ENCODE measurements around the gene ZDHHC16.
"Not testable (repeated sequence)": the region's sequence is repeated elsewhere in the genome, so short reads cannot be mapped to it uniquely, and the experiment has no call there.

The ZDHHC16 gene

GRCh38 chr10:97445722-97446639 lies at the start of gene ZDHHC16, which contains the start of gene EXOSC1:
TSS of gene ZDHHC16 (plus strand) at chr10:97446175. CDS start at chr10:97451676, 5,501 bp downstream.
TSS of gene EXOSC1 (minus strand) at chr10:97446006. CDS start at chr10:97445985, 21 bp downstream.
- peak; percentile 97 for DNase-seq

GRCh38 chr10:97399843-97400545 lies 46.0 kb upstream of the ZDHHC16 start:
- peak; percentile 76 for DNase-seq

GRCh38 chr10:97400665-97401454 lies 45.1 kb upstream of the ZDHHC16 start, which contains the start of gene RRP12:
TSS of gene RRP12 (minus strand) at chr10:97401340. CDS start at chr10:97401231, 109 bp downstream.
- DNase-seq, result peak; percentile 90

- no peak for DNase-seq
These were observed 44.5 kb upstream of the ZDHHC16 start for GRCh38 chr10:97401455-97401919.

GRCh38 chr10:97404044-97404443 lies 41.9 kb upstream of the ZDHHC16 start:
- DNase-seq, result no peak

GRCh38 chr10:97406064-97406463 lies 39.9 kb upstream of the ZDHHC16 start:
- no peak for DNase-seq

GRCh38 chr10:97406483-97406882 lies 39.5 kb upstream of the ZDHHC16 start:
- DNase-seq, result not testable (repeated sequence)

- peak; percentile 86 for DNase-seq
These were observed 38.6 kb upstream of the ZDHHC16 start for GRCh38 chr10:97407211-97407951.

GRCh38 chr10:97407952-97408248 lies 38.1 kb upstream of the ZDHHC16 start:
- no peak for DNase-seq

GRCh38 chr10:97408496-97408992 lies 37.4 kb upstream of the ZDHHC16 start:
- no peak for DNase-seq

GRCh38 chr10:97411406-97411805 lies 34.6 kb upstream of the ZDHHC16 start:
- DNase-seq, result no peak

GRCh38 chr10:97412891-97413304 lies 33.1 kb upstream of the ZDHHC16 start:
- peak; percentile 83 for DNase-seq

- no peak for DNase-seq
These were observed 29.4 kb upstream of the ZDHHC16 start for GRCh38 chr10:97416565-97416964.

- not testable (repeated sequence) for DNase-seq
These were observed 22.2 kb upstream of the ZDHHC16 start for GRCh38 chr10:97423757-97424098.

- peak; percentile 98 for DNase-seq
These were observed 19.8 kb upstream of the ZDHHC16 start, which contains the start of gene PGAM1 for GRCh38 chr10:97425964-97426775. TSS of gene PGAM1 (plus strand) at chr10:97426191. CDS start at chr10:97426308, 117 bp downstream.

- DNase-seq, result no peak
These were observed 19.0 kb upstream of the ZDHHC16 start for GRCh38 chr10:97426776-97427570.

GRCh38 chr10:97427571-97428179 lies 18.3 kb upstream of the ZDHHC16 start:
- peak; percentile 74 for DNase-seq

GRCh38 chr10:97428572-97428981 lies 17.4 kb upstream of the ZDHHC16 start:
- DNase-seq, result peak; percentile 82

- DNase-seq, result no peak
These were observed 11.9 kb upstream of the ZDHHC16 start for GRCh38 chr10:97434055-97434454.

- no peak for DNase-seq
These were observed 11.4 kb upstream of the ZDHHC16 start for GRCh38 chr10:97434557-97434956.
